Astrocyte of the hippocampus (primary cell): ENCODE results near the gene NTRK3.

Experiments
- DNase-seq: peaks from one replicate; pipeline ENCODE4 v3.0.0; 2011; ENCODE audit warnings: low read depth, low spot score

NTRK3 gene

GRCh38 chr15:87985451-87985850, 271.1 kb downstream of the NTRK3 start:
- no peak for DNase-seq

GRCh38 chr15:87981969-87982368, 274.6 kb downstream of the NTRK3 start:
- peak; percentile 63 for DNase-seq

- no peak for DNase-seq
Measured at GRCh38 chr15:87977907-87978306, 278.6 kb downstream of the NTRK3 start.

- DNase-seq, result no peak
Measured at GRCh38 chr15:87976552-87976951, 280.0 kb downstream of the NTRK3 start.

GRCh38 chr15:87973501-87974215, 282.9 kb downstream of the NTRK3 start:
- DNase-seq, result peak; percentile 36

GRCh38 chr15:87971076-87971475, 285.5 kb downstream of the NTRK3 start:
- DNase-seq, result no peak

- peak; percentile 37 for DNase-seq
Measured at GRCh38 chr15:87967951-87968350, 288.6 kb downstream of the NTRK3 start.

- DNase-seq, result no peak
Measured at GRCh38 chr15:87965304-87965703, 291.2 kb downstream of the NTRK3 start.

GRCh38 chr15:87962428-87962827, 294.1 kb downstream of the NTRK3 start:
- DNase-seq, result no peak

GRCh38 chr15:87961851-87962420, 294.6 kb downstream of the NTRK3 start:
- DNase-seq, result no peak

GRCh38 chr15:87959662-87960061, 296.9 kb downstream of the NTRK3 start:
- no peak for DNase-seq

- DNase-seq, result no peak
Measured at GRCh38 chr15:87959080-87959479, 297.5 kb downstream of the NTRK3 start.

GRCh38 chr15:87955284-87955909, 301.1 kb downstream of the NTRK3 start:
- no peak for DNase-seq

- DNase-seq, result no peak
Measured at GRCh38 chr15:87954793-87955192, 301.7 kb downstream of the NTRK3 start.

- no peak for DNase-seq
Measured at GRCh38 chr15:87952736-87953287, 303.7 kb downstream of the NTRK3 start.

GRCh38 chr15:87949575-87950223, 306.8 kb downstream of the NTRK3 start:
- no peak for DNase-seq

- no peak for DNase-seq
Measured at GRCh38 chr15:87949151-87949574, 307.4 kb downstream of the NTRK3 start.

- DNase-seq, result peak; percentile 72
Measured at GRCh38 chr15:87947560-87947959, 309.0 kb downstream of the NTRK3 start.

GRCh38 chr15:87945246-87945645, 311.3 kb downstream of the NTRK3 start:
- DNase-seq, result no peak

- no peak for DNase-seq
Measured at GRCh38 chr15:87944691-87945090, 311.8 kb downstream of the NTRK3 start.

GRCh38 chr15:87944050-87944449, 312.5 kb downstream of the NTRK3 start:
- DNase-seq, result peak; percentile 22

- no peak for DNase-seq
Measured at GRCh38 chr15:87943626-87944025, 312.9 kb downstream of the NTRK3 start.
